GM12878 (cell line): ENCODE data around the gene CACNA2D3. TPM values are rescaled to one million over a fixed set of nuclear protein-coding genes. Genes with fewer than 3 reads are reported as not detected.

Experiments used
- ATAC-seq: fragments of 200-7000 bp; cut with Tn5 transposase; 3 replicates; pipeline ENCODE4 v1.9.1; 2020; ENCODE audit warnings: mild to moderate bottlenecking, moderate library complexity
- BruUV-seq: library from RNA; stranded (reverse); fragments of 400-500 nt; replicated peaks from 2 replicates; lab custom pipeline; 2021; lab: Mats Ljungman, UMichigan
- CTCF ChIA-PET: fragments of 300-600 bp; sonication (Branson Sonifier 250); formaldehyde crosslinking; extraction: SDS; loops from one replicate; lab custom pipeline; 2021; ENCODE audit warnings: inconsistent platforms; lab: Yijun Ruan, JAX
- POLR2A ChIA-PET: fragments of 350-600 bp; formaldehyde crosslinking; extraction: SDS; loops from one replicate; lab custom pipeline; 2021; ENCODE audit warnings: inconsistent platforms; lab: Charles Lee
- RAD21 ChIA-PET: fragments of 300-600 bp; sonication (Branson Sonifier 250); formaldehyde crosslinking; loops from one replicate; lab custom pipeline; 2023; ENCODE audit warnings: antibody characterized with exemption; ENCODE audit not compliant: unreplicated experiment; lab: Charles Lee
- SMC1A ChIA-PET: fragments of 300-600 bp; sonication (Branson Sonifier 250); formaldehyde crosslinking; loops from one replicate; lab custom pipeline; 2023; ENCODE audit not compliant: unreplicated experiment, uncharacterized antibody; lab: Charles Lee
- DNase-seq: peaks from one replicate; pipeline ENCODE4 v3.0.0-alpha.2; 2011; ENCODE audit warnings: low read depth, low spot score
- FAIRE-seq: peaks from 3 replicates; lab custom pipeline; 2011; peaks lifted over from hg19 to GRCh38; lab: Jason Lieb, UNC
- H2AFZ ChIP-seq: 2 replicates; pipeline ENCODE4 v1.6.0; 2011; ENCODE audit warnings: low read depth, low read length, control low read depth; ENCODE audit not compliant: control insufficient read depth
- H3K27ac ChIP-seq: 2 replicates; pipeline ENCODE4 v1.5.1; 2011; ENCODE audit warnings: control low read depth; ENCODE audit not compliant: control insufficient read depth, insufficient read depth
- H3K27me3 ChIP-seq, 2 experiments: replicated peaks in 1 of 2; 2 replicates each; pipeline versions ENCODE4 v1.6.0 to v1.6.1; 2011; ENCODE audit warnings: low read length in 1 of 2; ENCODE audit not compliant: control insufficient read depth in 2 of 2, insufficient read depth in 2 of 2
- H3K36me3 ChIP-seq, 2 experiments: 2 replicates each; pipeline ENCODE4 v1.5.1; 2011; ENCODE audit warnings: low read length in 1 of 2; ENCODE audit not compliant: control insufficient read depth in 2 of 2, insufficient read depth in 2 of 2
- H3K4me1 ChIP-seq: 2 replicates; pipeline ENCODE4 v1.6.1; 2011; ENCODE audit warnings: mild to moderate bottlenecking, low read length, moderate library complexity, mixed read lengths; ENCODE audit not compliant: control insufficient read depth, insufficient read depth
- H3K4me2 ChIP-seq: 2 replicates; pipeline ENCODE4 v1.6.0; 2011; ENCODE audit warnings: control low read depth; ENCODE audit not compliant: control insufficient read depth, insufficient read depth
- H3K4me3 ChIP-seq: fragments of 200-600 bp; sonication (generic); 2 replicates; pipeline ENCODE4 v1.5.1; 2016
- H3K79me2 ChIP-seq: 2 replicates; pipeline ENCODE4 v1.6.0; 2011; ENCODE audit warnings: low read length; ENCODE audit not compliant: control insufficient read depth, insufficient read depth
- H3K9ac ChIP-seq: 2 replicates; pipeline ENCODE4 v1.8.0; 2011; ENCODE audit warnings: low read length, control low read depth, mixed read lengths; ENCODE audit not compliant: control insufficient read depth, insufficient read depth
- H3K9me3 ChIP-seq: replicated peaks from 3 replicates; pipeline ENCODE4 v1.5.1; 2011; ENCODE audit warnings: mild to moderate bottlenecking, low read length; ENCODE audit not compliant: control insufficient read depth, insufficient read depth
- H4K20me1 ChIP-seq: 2 replicates; pipeline ENCODE4 v1.6.0; 2011; ENCODE audit not compliant: control insufficient read depth, insufficient read depth
- EGR1 ChIP-seq, 2 experiments: IDR thresholded peaks; 1 replicate in 1 of 2; 2 replicates in 1 of 2; pipeline ENCODE4 v1.6.1; 2011 to 2012; ENCODE audit warnings: low read depth in 2 of 2, low read length in 2 of 2, borderline replicate concordance in 1 of 2, mild to moderate bottlenecking in 1 of 2, moderate library complexity in 1 of 2
- HSF1 ChIP-seq: fragments of 150-350 bp; IDR thresholded peaks from 2 replicates; pipeline ENCODE4 v1.6.1; 2014; ENCODE audit warnings: mild to moderate bottlenecking, low read depth, low read length
- IRF4 ChIP-seq: IDR thresholded peaks from 2 replicates; pipeline ENCODE4 v1.6.1; 2011; ENCODE audit warnings: low read depth, low read length
- NFIC ChIP-seq: IDR thresholded peaks from 2 replicates; pipeline ENCODE4 v1.6.1; 2012; ENCODE audit warnings: low read depth, mild to moderate bottlenecking, inconsistent platforms, low read length, moderate library complexity
- NR2C1 ChIP-seq: fragments of 450-650 bp; IDR thresholded peaks from 2 replicates; pipeline ENCODE4 v1.6.1; 2017; ENCODE audit warnings: antibody characterized with exemption, mild to moderate bottlenecking, moderate library complexity
- NR2F1 ChIP-seq: fragments of 450-650 bp; conservative IDR thresholded peaks from 2 replicates; pipeline ENCODE4 v1.6.1; 2017; ENCODE audit warnings: mild to moderate bottlenecking
- RB1 ChIP-seq: fragments of 450-650 bp; formaldehyde crosslinking; IDR thresholded peaks from 2 replicates; pipeline ENCODE4 v1.6.1; 2017; ENCODE audit warnings: mild to moderate bottlenecking, borderline replicate concordance
- RCOR1 ChIP-seq: conservative IDR thresholded peaks from 2 replicates; pipeline ENCODE4 v1.6.1; 2012; ENCODE audit warnings: low read depth, low read length, improper control_type of control experiment
- RFX5 ChIP-seq: IDR thresholded peaks from 2 replicates; pipeline ENCODE4 v1.6.1; 2011; ENCODE audit warnings: low read depth, low read length, improper control_type of control experiment
- YY1 ChIP-seq: IDR thresholded peaks from 2 replicates; pipeline ENCODE4 v1.6.1; 2011; ENCODE audit warnings: low read depth, mild to moderate bottlenecking, low read length
- ZNF207 ChIP-seq: fragments of 450-650 bp; IDR thresholded peaks from 2 replicates; pipeline ENCODE4 v1.6.1; 2014; ENCODE audit warnings: antibody characterized with exemption, mild to moderate bottlenecking, borderline replicate concordance
- ZNF274 ChIP-seq: IDR thresholded peaks from one replicate; pipeline ENCODE4 v1.8.0; 2011; ENCODE audit not compliant: insufficient read length, insufficient read depth
- WGBS: methylation state at CpG from one replicate; pipeline ENCODE4 v1.1.6; 2016; ENCODE audit warnings: low lambda C conversion rate; ENCODE audit not compliant: insufficient replicate concordance, insufficient coverage; ENCODE audit errors: missing lambda C conversion rate; 5-methylcytosine and 5-hydroxymethylcytosine counted together
- in situ Hi-C: fragments of 300-500 bp; cut with MboI; formaldehyde crosslinking; loops from 9 replicates; pipeline ENCODE4 v1.14.3; 2018; ENCODE audit warnings: mixed read lengths
- intact Hi-C: fragments of 100-400 bp; cut with micrococcal nuclease; formaldehyde crosslinking; loops from one replicate; pipeline ENCODE4 v1.14.2; 2022; ENCODE audit not compliant: unreplicated experiment
- polyA plus RNA-seq, 11 experiments: library from polyadenylated mRNA; depleted of rRNA in 4 of 11; unstranded in 6 of 11; stranded (reverse) in 5 of 11; fragments of >200 nt; fragmentation: Nextera tagmentation in 4 of 11; fragmentation: Illumina TruSeq in 1 of 11; extraction: Ambion mirVana in 4 of 11; extraction: Trizol in 1 of 11; gene quantifications; 1 replicate in 1 of 11; 2 replicates in 10 of 11; pipeline versions ENCODE4 v1.2.1 to v1.2.3, GENCODE V29; 2011 to 2016; ENCODE audit warnings: inconsistent platforms in 2 of 11, missing spikeins in 2 of 11, low read depth in 1 of 11
- total RNA-seq, 4 experiments: library from RNA; depleted of rRNA in 3 of 4; stranded (reverse); fragments of >200 nt in 3 of 4; fragmentation: Illumina TruSeq in 1 of 4; extraction: Trizol in 1 of 4; gene quantifications; 2 replicates each; pipeline versions ENCODE4 v1.2.1 to v1.2.3, GENCODE V29; 2013 to 2021
- TF ChIP-seq, protein P1 (sequence below): IDR thresholded peaks from 2 replicates; pipeline ENCODE4 v1.6.1; 2012; ENCODE audit warnings: mild to moderate bottlenecking, low read depth, low read length

The CACNA2D3 gene
- total and polyA plus RNA-seq, 10 of the 15 experiments (the other 5 are each of a cell fraction or from before 2014, with no cell fraction given): not detected

- ChIA-PET POLR2A (no interaction called here), SMC1A (no interaction called here), CTCF (no interaction called here), RAD21 (no interaction called here)
- FAIRE-seq (no peak), DNase-seq (no peak), ATAC-seq (no peak)
- H3K4me1 ChIP-seq: no peaks in the 10 kb centered on the region
- H3K9me3 ChIP-seq: no peaks in the 10 kb centered on the region
- no peak overlapping the region for H3K4me2 ChIP-seq
- no peaks in the 10 kb centered on the region for H3K27me3 ChIP-seq
- TF ChIP-seq YY1: no peak
- TF ChIP-seq RCOR1: no peak
- no peak for TF ChIP-seq NR2F1
- no peak for TF ChIP-seq EGR1 (IDR thresholded peaks at IDR 0.05; ENCODE audit: borderline replicate concordance in 1 of 2, low read depth in 2 of 2, low read length in 2 of 2)
- no peak for TF ChIP-seq IRF4
- no peak for TF ChIP-seq NFIC
- no peak for TF ChIP-seq RFX5
- TF ChIP-seq, protein P1, sequence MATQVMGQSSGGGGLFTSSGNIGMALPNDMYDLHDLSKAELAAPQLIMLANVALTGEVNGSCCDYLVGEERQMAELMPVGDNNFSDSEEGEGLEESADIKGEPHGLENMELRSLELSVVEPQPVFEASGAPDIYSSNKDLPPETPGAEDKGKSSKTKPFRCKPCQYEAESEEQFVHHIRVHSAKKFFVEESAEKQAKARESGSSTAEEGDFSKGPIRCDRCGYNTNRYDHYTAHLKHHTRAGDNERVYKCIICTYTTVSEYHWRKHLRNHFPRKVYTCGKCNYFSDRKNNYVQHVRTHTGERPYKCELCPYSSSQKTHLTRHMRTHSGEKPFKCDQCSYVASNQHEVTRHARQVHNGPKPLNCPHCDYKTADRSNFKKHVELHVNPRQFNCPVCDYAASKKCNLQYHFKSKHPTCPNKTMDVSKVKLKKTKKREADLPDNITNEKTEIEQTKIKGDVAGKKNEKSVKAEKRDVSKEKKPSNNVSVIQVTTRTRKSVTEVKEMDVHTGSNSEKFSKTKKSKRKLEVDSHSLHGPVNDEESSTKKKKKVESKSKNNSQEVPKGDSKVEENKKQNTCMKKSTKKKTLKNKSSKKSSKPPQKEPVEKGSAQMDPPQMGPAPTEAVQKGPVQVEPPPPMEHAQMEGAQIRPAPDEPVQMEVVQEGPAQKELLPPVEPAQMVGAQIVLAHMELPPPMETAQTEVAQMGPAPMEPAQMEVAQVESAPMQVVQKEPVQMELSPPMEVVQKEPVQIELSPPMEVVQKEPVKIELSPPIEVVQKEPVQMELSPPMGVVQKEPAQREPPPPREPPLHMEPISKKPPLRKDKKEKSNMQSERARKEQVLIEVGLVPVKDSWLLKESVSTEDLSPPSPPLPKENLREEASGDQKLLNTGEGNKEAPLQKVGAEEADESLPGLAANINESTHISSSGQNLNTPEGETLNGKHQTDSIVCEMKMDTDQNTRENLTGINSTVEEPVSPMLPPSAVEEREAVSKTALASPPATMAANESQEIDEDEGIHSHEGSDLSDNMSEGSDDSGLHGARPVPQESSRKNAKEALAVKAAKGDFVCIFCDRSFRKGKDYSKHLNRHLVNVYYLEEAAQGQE: no peak
- TF ChIP-seq NR2C1: no peak
- no peak for TF ChIP-seq ZNF207
- no peak for TF ChIP-seq ZNF274
- TF ChIP-seq RB1: no peak
- TF ChIP-seq HSF1: no peak
- in situ Hi-C loops (no loop called here), intact Hi-C loops (no loop called here)
- no peak overlapping the region for H2AFZ ChIP-seq
- no TSS peak for BruUV-seq
- WGBS: 0% methylated on average over 3 of the region's 3 CpGs
- no peaks in the 10 kb centered on the region for H3K36me3 ChIP-seq
- H3K79me2 ChIP-seq: no peaks in the 10 kb centered on the region
- H4K20me1 ChIP-seq: no peaks in the 10 kb centered on the region
- H3K9ac ChIP-seq: no peak overlapping the region
- no peak overlapping the region for H3K4me3 ChIP-seq
- no peak overlapping the region for H3K27ac ChIP-seq
These were observed 783.6 kb downstream of the CACNA2D3 start for GRCh38 chr3:54905920-54906319.
